ENCODE results near the gene PLAC1.

The PLAC1 gene

GRCh38 chrX:134544135-134544512 is 114.1 kb downstream of the PLAC1 start:
- Histone ChIP-seq H4K20me1 (ENCODE audit: insufficient read depth, low read length) (no peaks in the 10 kb centered on the region), H3K36me3 (ENCODE audit: insufficient read depth, low read length) (no peaks in the 10 kb centered on the region), H3K9ac (ENCODE audit: low read length) (no peak overlapping the region), H3K4me1 (ENCODE audit: insufficient read depth, low read length, severe bottlenecking) (peaks cover 10% of the 10 kb centered on the region), H3K27me3 (ENCODE audit: insufficient read depth, low read length) (no peaks in the 10 kb centered on the region), H3K9me3 (ENCODE audit: low read length) (no peaks in the 10 kb centered on the region), H3K27ac (ENCODE audit: low read depth, low read length, poor library complexity, severe bottlenecking) (no peak overlapping the region), H3K9me2 (ENCODE audit: low read depth, low read length) (no peaks in the 10 kb centered on the region), H3K4me3 (ENCODE audit: low read depth, low read length, poor library complexity, severe bottlenecking) (no peak overlapping the region), H2AFZ (ENCODE audit: low read length) (no peak overlapping the region), H3K79me2 (ENCODE audit: insufficient read depth, low read length) (no peaks in the 10 kb centered on the region), H3K4me2 (ENCODE audit: low read length) (no peak overlapping the region), H3F3A (ENCODE audit: insufficient read depth, low read length) (no peaks in the 10 kb centered on the region)
- no peak for TF ChIP-seq EZH2 (IDR thresholded peaks at IDR 0.05; ENCODE audit: borderline replicate concordance, low read length)
- TF ChIP-seq CTCF (IDR thresholded peaks at IDR 0.05; ENCODE audit: low read length), result no peak

- H3K27ac ChIP-seq (ENCODE audit: low read depth, low read length, poor library complexity, severe bottlenecking), result no peak overlapping the region
- H4K20me1 ChIP-seq (ENCODE audit: insufficient read depth, low read length), result no peaks in the 10 kb centered on the region
- no peak overlapping the region for H3K4me3 ChIP-seq (ENCODE audit: low read depth, low read length, poor library complexity, severe bottlenecking)
- H3K4me2 ChIP-seq (ENCODE audit: low read length), result no peak overlapping the region
- H3K4me1 ChIP-seq (ENCODE audit: insufficient read depth, low read length, severe bottlenecking), result peaks cover 1% of the 10 kb centered on the region
- H3K9me2 ChIP-seq (ENCODE audit: low read depth, low read length), result no peaks in the 10 kb centered on the region
- H3K27me3 ChIP-seq (ENCODE audit: insufficient read depth, low read length), result no peaks in the 10 kb centered on the region
- no peak overlapping the region for H3K9ac ChIP-seq (ENCODE audit: low read length)
- no peak for TF ChIP-seq CTCF (IDR thresholded peaks at IDR 0.05; ENCODE audit: low read length)
- TF ChIP-seq EZH2 (IDR thresholded peaks at IDR 0.05; ENCODE audit: borderline replicate concordance, low read length), result no peak
- H3F3A ChIP-seq (ENCODE audit: insufficient read depth, low read length), result no peaks in the 10 kb centered on the region
- no peaks in the 10 kb centered on the region for H3K36me3 ChIP-seq (ENCODE audit: insufficient read depth, low read length)
- H3K9me3 ChIP-seq (ENCODE audit: low read length), result no peaks in the 10 kb centered on the region
- no peaks in the 10 kb centered on the region for H3K79me2 ChIP-seq (ENCODE audit: insufficient read depth, low read length)
- no peak overlapping the region for H2AFZ ChIP-seq (ENCODE audit: low read length)
Measured at GRCh38 chrX:134543288-134543687, 115.0 kb downstream of the PLAC1 start.

- Histone ChIP-seq H3F3A (ENCODE audit: insufficient read depth, low read length) (no peaks in the 10 kb centered on the region), H3K9me3 (ENCODE audit: low read length) (no peaks in the 10 kb centered on the region), H2AFZ (ENCODE audit: low read length) (no peak overlapping the region), H3K36me3 (ENCODE audit: insufficient read depth, low read length) (no peaks in the 10 kb centered on the region), H3K27me3 (ENCODE audit: insufficient read depth, low read length) (no peaks in the 10 kb centered on the region), H3K9ac (ENCODE audit: low read length) (no peak overlapping the region), H3K9me2 (ENCODE audit: low read depth, low read length) (no peaks in the 10 kb centered on the region), H3K4me1 (ENCODE audit: insufficient read depth, low read length, severe bottlenecking) (no peaks in the 10 kb centered on the region), H3K4me3 (ENCODE audit: low read depth, low read length, poor library complexity, severe bottlenecking) (no peak overlapping the region), H3K4me2 (ENCODE audit: low read length) (no peak overlapping the region), H4K20me1 (ENCODE audit: insufficient read depth, low read length) (no peaks in the 10 kb centered on the region), H3K79me2 (ENCODE audit: insufficient read depth, low read length) (no peaks in the 10 kb centered on the region), H3K27ac (ENCODE audit: low read depth, low read length, poor library complexity, severe bottlenecking) (no peak overlapping the region)
- TF ChIP-seq CTCF (IDR thresholded peaks at IDR 0.05; ENCODE audit: low read length) (no peak), EZH2 (IDR thresholded peaks at IDR 0.05; ENCODE audit: borderline replicate concordance, low read length) (no peak)
Measured at GRCh38 chrX:134542485-134542884, 115.8 kb downstream of the PLAC1 start.
